RWPE1 (cell line): ENCODE data around the gene MAPK8.

Experiments used
- CTCF ChIA-PET: fragments of 350-600 bp; sonication (Branson Sonifier 250); formaldehyde crosslinking; extraction: SDS; loops from one replicate; lab custom pipeline; 2021; lab: Yijun Ruan, JAX
- POLR2A ChIA-PET: fragments of 400-600 bp; formaldehyde crosslinking; extraction: SDS; loops from one replicate; lab custom pipeline; 2020; ENCODE audit warnings: antibody characterized with exemption; ENCODE audit not compliant: low non-redundant PET; lab: Yijun Ruan, JAX
- DNase-seq: peaks from one replicate; pipeline ENCODE4 v3.0.0; 2012; ENCODE audit warnings: low spot score
- H3K27ac ChIP-seq: fragments of 450-650 bp; 2 replicates; pipeline ENCODE4 v1.5.1; 2017
- TF ChIP-seq, protein P1 (sequence below): fragments of 450-650 bp; conservative IDR thresholded peaks from 2 replicates; pipeline ENCODE4 v1.5.1; 2017; ENCODE audit warnings: low read depth, mild to moderate bottlenecking

Gene MAPK8

DNA sequence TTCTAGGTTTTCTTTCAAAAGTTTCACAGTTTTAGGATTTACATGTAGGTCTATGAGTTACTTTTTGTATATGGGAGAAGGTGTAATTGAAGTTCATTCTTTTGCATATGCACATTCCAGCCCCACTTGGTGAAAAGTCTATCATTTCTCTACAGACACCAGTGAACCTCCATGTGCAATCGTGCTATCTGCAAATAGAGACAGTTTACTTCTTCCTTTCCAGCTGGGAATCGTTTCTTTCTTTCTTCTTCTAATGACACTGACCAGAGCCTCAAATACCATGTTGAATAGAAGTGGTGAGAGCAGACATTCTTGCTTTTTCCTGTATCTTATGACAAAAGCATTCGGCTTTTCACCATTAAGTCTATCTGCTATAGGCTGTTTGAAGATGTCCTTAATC lies 175.7 kb downstream of the MAPK8 start:
- DNase-seq, result no peak
- TF ChIP-seq, protein P1, sequence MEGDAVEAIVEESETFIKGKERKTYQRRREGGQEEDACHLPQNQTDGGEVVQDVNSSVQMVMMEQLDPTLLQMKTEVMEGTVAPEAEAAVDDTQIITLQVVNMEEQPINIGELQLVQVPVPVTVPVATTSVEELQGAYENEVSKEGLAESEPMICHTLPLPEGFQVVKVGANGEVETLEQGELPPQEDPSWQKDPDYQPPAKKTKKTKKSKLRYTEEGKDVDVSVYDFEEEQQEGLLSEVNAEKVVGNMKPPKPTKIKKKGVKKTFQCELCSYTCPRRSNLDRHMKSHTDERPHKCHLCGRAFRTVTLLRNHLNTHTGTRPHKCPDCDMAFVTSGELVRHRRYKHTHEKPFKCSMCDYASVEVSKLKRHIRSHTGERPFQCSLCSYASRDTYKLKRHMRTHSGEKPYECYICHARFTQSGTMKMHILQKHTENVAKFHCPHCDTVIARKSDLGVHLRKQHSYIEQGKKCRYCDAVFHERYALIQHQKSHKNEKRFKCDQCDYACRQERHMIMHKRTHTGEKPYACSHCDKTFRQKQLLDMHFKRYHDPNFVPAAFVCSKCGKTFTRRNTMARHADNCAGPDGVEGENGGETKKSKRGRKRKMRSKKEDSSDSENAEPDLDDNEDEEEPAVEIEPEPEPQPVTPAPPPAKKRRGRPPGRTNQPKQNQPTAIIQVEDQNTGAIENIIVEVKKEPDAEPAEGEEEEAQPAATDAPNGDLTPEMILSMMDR, result no peak
- H3K27ac ChIP-seq, result no peak overlapping the region
- CTCF ChIA-PET, result no interaction called here
- POLR2A ChIA-PET, result no interaction called here

DNA sequence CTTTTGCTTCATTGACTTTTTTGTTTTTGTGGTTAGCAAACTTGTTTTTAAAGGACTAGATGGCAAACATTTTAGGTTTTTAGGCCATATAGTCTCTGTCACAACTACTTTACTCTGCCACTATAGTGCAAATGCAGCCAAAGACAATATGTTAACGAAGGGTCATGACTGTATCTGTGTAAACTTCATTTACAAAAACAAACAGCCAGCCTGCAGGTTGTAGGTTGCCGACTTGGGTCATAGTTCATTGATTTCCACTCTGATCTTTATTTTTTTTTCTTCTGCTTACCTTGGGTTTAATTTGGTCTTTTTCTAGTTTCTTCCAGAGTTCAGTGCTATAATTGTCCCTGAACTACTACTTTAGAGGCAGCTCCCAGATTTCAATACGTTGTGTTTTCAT lies 178.4 kb downstream of the MAPK8 start:
- ChIA-PET POLR2A (no interaction called here), CTCF (interaction anchor here (0.6 kb wide), 2 partner anchors 29 to 242 kb away, joined by 3 read pairs; no protein-coding TSS in a partner anchor)
- no peak overlapping the region for H3K27ac ChIP-seq
- TF ChIP-seq, protein P1, result no peak
- no peak for DNase-seq

DNA sequence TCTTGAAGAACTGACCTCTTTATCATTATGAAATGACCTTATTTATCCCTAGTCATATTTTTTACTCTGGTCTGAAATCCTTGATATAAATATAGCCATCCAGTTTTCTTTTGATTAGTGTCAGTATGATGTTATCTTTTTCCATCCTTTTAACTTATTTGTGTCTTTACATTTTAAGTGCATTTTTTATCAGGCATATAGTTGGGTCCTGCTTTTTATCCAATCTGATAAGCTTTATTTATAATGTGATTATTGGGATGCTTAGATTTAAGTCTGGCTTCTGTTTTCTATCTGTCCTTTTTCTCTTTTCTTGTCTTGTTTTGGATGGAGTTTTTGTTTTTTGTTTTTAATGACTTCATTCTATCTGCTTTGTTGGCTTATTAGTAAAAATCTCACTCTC lies 179.2 kb downstream of the MAPK8 start:
- no peak for DNase-seq
- ChIA-PET CTCF (no interaction called here), POLR2A (interaction anchor here (0.7 kb wide), 1 partner anchor 1010 kb away, joined by 3 read pairs; no protein-coding TSS in a partner anchor)
- TF ChIP-seq, protein P1, result no peak
- H3K27ac ChIP-seq, result no peak overlapping the region

DNA sequence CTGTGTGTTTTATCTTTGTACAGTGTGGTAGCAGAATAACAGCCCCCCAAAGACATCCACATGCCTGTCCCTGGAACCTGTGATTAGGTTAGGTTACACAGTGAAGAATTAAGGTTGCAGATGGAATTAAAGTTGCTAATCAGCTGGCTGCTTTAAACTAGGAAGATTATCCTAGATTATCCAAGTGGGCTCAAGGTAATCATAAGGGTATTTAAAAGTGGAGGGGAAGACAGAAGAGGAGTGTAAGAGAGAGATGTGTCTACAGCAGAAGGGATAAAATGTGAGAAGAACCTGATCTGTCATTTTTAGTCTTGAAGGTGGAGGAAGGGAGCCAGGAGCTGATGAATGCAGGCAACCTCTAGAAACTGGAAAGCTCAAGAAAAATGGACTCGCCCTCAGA lies 180.8 kb downstream of the MAPK8 start:
- ChIA-PET CTCF (interaction anchor here (0.7 kb wide), 1 partner anchor 1134 kb away, joined by 3 read pairs; no protein-coding TSS in a partner anchor), POLR2A (no interaction called here)
- H3K27ac ChIP-seq, result no peak overlapping the region
- TF ChIP-seq, protein P1, result no peak
- DNase-seq, result no peak
